HG02588 (cell line): ENCODE data around the gene C1orf116.

Experiments
- ATAC-seq: cut with Tn5 transposase; IDR thresholded peaks from one replicate; pipeline ENCODE4 v1.9.1; 2021; ENCODE audit warnings: mild to moderate bottlenecking, moderate library complexity; ENCODE audit not compliant: unreplicated experiment

Gene C1orf116

GRCh38 chr1:207020709-207021107 lies 11.8 kb downstream of the C1orf116 start:
- no peak for ATAC-seq

- ATAC-seq, result no peak
Observed at GRCh38 chr1:207020065-207020708, 12.4 kb downstream of the C1orf116 start.

- no peak for ATAC-seq
Observed at GRCh38 chr1:207019661-207020060, 12.9 kb downstream of the C1orf116 start.

GRCh38 chr1:207019161-207019560 lies 13.4 kb downstream of the C1orf116 start:
- ATAC-seq, result no peak

GRCh38 chr1:207018707-207019106 lies 13.8 kb downstream of the C1orf116 start:
- no peak for ATAC-seq

GRCh38 chr1:207017615-207018559 lies 14.7 kb downstream of the C1orf116 start:
- no peak for ATAC-seq

GRCh38 chr1:207015791-207016190 lies 16.8 kb downstream of the C1orf116 start:
- ATAC-seq, result no peak

GRCh38 chr1:207014728-207015127 lies 17.8 kb downstream of the C1orf116 start:
- no peak for ATAC-seq

GRCh38 chr1:207013321-207014085 lies 19.1 kb downstream of the C1orf116 start:
- no peak for ATAC-seq

GRCh38 chr1:207010726-207011125 lies 21.8 kb downstream of the C1orf116 start:
- ATAC-seq, result no peak

GRCh38 chr1:207009945-207010344 lies 22.6 kb downstream of the C1orf116 start:
- no peak for ATAC-seq

- ATAC-seq, result no peak
Observed at GRCh38 chr1:207009182-207009850, 23.2 kb downstream of the C1orf116 start.

- ATAC-seq, result no peak
Observed at GRCh38 chr1:207007352-207008033, 25.1 kb downstream of the C1orf116 start.

- no peak for ATAC-seq
Observed at GRCh38 chr1:207006914-207007313, 25.6 kb downstream of the C1orf116 start.

- ATAC-seq, result no peak
Observed at GRCh38 chr1:207006083-207006482, 26.5 kb downstream of the C1orf116 start.

- no peak for ATAC-seq
Observed at GRCh38 chr1:207004931-207005830, 27.4 kb downstream of the C1orf116 start.

- no peak for ATAC-seq
Observed at GRCh38 chr1:207003210-207003609, 29.3 kb downstream of the C1orf116 start.

- ATAC-seq, result no peak
Observed at GRCh38 chr1:207002724-207003146, 29.8 kb downstream of the C1orf116 start.
